Liver (tissue), 3 donors: Measurements from ENCODE around the gene STYX.

Source experiments
- EGR1 ChIP-seq, 2 donors: IDR thresholded peaks; 2 replicates each; pipeline ENCODE4 v1.6.1; 2016 to 2018; ENCODE audit warnings: antibody characterized with exemption in 2 of 2, low read depth in 2 of 2
- FOXA1 ChIP-seq: IDR thresholded peaks from 2 replicates; pipeline ENCODE4 v1.6.1; 2016; ENCODE audit warnings: antibody characterized with exemption
- GABPA ChIP-seq, 2 donors: IDR thresholded peaks in 1 of 2; conservative IDR thresholded peaks in 1 of 2; 2 replicates each; pipeline ENCODE4 v1.6.1; 2016; ENCODE audit warnings: antibody characterized with exemption in 2 of 2, mild to moderate bottlenecking in 1 of 2, moderate library complexity in 1 of 2
- JUND ChIP-seq, 2 donors: IDR thresholded peaks; 2 replicates each; pipeline ENCODE4 v1.6.1; 2016; ENCODE audit warnings: antibody characterized with exemption in 2 of 2
- RAD21 ChIP-seq, 2 donors: IDR thresholded peaks; 2 replicates each; pipeline ENCODE4 v1.6.1; 2016; ENCODE audit warnings: antibody characterized with exemption in 2 of 2, mild to moderate bottlenecking in 2 of 2
- RXRA ChIP-seq, 2 donors: IDR thresholded peaks; 2 replicates each; pipeline ENCODE4 v1.6.1; 2017 to 2018; ENCODE audit warnings: antibody characterized with exemption in 2 of 2, mild to moderate bottlenecking in 1 of 2
- SP1 ChIP-seq: IDR thresholded peaks from 2 replicates; pipeline ENCODE4 v1.6.1; 2018; ENCODE audit warnings: antibody characterized with exemption, mild to moderate bottlenecking
- TAF1 ChIP-seq: conservative IDR thresholded peaks from 2 replicates; pipeline ENCODE4 v1.6.1; 2016; ENCODE audit warnings: antibody characterized with exemption, mild to moderate bottlenecking
- TF ChIP-seq, protein P1 (sequence below): IDR thresholded peaks from 2 replicates; pipeline ENCODE4 v1.6.1; 2016; ENCODE audit warnings: antibody characterized with exemption
- TF ChIP-seq, protein P2 (sequence below): fragments of 150-350 bp; IDR thresholded peaks from 2 replicates; pipeline ENCODE4 v1.5.1; 2017; ENCODE audit warnings: improper control_type of control experiment, low read depth, low read length; ENCODE audit not compliant: missing input control
- TF ChIP-seq, protein P3 (sequence below): IDR thresholded peaks from 2 replicates; pipeline ENCODE4 v1.6.1; 2016; ENCODE audit warnings: antibody characterized with exemption, mild to moderate bottlenecking
- TF ChIP-seq, protein P4 (sequence below): IDR thresholded peaks from 2 replicates; pipeline ENCODE4 v1.6.1; 2016; ENCODE audit warnings: antibody characterized with exemption
- donor health status: healthy.
- donor health status: healthy.

DNA sequence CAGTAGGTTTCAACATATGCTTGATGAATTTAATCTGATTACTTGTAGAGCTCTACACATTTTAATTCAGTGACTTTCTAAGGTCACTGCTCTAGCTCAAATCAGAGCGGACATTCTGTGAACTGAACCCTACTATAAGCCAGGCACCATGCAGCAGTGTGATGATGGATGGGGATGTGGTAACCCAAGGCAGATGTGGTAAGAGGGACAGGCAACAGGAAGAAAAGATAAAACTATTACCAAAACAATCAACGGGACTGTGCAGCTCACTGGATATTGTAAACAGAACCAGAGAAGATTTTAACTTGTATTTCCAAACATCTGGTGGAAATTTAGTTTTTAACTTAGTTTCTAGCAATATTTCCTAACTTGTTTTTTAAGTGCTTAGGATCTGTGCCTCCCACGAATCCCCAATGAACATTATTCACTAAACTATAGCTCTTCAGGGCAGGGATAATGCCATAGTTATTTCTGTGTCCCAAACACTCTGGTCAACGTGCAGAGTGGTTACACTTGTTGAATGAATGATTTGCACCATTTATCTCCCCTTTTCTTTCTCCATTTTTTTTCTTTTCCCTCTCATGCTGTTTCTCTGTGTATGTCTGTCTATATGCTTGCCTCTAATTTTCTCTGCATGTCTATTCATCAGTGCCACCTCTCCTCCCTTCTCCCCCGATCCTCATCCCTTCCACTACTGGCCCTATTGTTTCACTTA, 37.6 kb upstream of the STYX start:
- TF ChIP-seq, protein P1, sequence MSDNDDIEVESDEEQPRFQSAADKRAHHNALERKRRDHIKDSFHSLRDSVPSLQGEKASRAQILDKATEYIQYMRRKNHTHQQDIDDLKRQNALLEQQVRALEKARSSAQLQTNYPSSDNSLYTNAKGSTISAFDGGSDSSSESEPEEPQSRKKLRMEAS, result no peak
- TF ChIP-seq, protein P2, sequence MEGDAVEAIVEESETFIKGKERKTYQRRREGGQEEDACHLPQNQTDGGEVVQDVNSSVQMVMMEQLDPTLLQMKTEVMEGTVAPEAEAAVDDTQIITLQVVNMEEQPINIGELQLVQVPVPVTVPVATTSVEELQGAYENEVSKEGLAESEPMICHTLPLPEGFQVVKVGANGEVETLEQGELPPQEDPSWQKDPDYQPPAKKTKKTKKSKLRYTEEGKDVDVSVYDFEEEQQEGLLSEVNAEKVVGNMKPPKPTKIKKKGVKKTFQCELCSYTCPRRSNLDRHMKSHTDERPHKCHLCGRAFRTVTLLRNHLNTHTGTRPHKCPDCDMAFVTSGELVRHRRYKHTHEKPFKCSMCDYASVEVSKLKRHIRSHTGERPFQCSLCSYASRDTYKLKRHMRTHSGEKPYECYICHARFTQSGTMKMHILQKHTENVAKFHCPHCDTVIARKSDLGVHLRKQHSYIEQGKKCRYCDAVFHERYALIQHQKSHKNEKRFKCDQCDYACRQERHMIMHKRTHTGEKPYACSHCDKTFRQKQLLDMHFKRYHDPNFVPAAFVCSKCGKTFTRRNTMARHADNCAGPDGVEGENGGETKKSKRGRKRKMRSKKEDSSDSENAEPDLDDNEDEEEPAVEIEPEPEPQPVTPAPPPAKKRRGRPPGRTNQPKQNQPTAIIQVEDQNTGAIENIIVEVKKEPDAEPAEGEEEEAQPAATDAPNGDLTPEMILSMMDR, result no peak
- TF ChIP-seq JUND (IDR thresholded peaks at IDR 0.05), result no peak
- no peak for TF ChIP-seq RAD21 (IDR thresholded peaks at IDR 0.05)
- TF ChIP-seq, protein P3, sequence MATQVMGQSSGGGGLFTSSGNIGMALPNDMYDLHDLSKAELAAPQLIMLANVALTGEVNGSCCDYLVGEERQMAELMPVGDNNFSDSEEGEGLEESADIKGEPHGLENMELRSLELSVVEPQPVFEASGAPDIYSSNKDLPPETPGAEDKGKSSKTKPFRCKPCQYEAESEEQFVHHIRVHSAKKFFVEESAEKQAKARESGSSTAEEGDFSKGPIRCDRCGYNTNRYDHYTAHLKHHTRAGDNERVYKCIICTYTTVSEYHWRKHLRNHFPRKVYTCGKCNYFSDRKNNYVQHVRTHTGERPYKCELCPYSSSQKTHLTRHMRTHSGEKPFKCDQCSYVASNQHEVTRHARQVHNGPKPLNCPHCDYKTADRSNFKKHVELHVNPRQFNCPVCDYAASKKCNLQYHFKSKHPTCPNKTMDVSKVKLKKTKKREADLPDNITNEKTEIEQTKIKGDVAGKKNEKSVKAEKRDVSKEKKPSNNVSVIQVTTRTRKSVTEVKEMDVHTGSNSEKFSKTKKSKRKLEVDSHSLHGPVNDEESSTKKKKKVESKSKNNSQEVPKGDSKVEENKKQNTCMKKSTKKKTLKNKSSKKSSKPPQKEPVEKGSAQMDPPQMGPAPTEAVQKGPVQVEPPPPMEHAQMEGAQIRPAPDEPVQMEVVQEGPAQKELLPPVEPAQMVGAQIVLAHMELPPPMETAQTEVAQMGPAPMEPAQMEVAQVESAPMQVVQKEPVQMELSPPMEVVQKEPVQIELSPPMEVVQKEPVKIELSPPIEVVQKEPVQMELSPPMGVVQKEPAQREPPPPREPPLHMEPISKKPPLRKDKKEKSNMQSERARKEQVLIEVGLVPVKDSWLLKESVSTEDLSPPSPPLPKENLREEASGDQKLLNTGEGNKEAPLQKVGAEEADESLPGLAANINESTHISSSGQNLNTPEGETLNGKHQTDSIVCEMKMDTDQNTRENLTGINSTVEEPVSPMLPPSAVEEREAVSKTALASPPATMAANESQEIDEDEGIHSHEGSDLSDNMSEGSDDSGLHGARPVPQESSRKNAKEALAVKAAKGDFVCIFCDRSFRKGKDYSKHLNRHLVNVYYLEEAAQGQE, result no peak
- TF ChIP-seq, protein P4, sequence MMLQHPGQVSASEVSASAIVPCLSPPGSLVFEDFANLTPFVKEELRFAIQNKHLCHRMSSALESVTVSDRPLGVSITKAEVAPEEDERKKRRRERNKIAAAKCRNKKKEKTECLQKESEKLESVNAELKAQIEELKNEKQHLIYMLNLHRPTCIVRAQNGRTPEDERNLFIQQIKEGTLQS, result no peak
- TF ChIP-seq SP1, result no peak
- no peak for TF ChIP-seq TAF1
- TF ChIP-seq EGR1 (IDR thresholded peaks at IDR 0.05; ENCODE audit: low read depth in 2 of 2), result no peak
- TF ChIP-seq FOXA1, result no peak
- TF ChIP-seq GABPA (IDR thresholded peaks at IDR 0.05 in 1 of 2, conservative IDR thresholded peaks at IDR 0.05 in 1 of 2), result no peak
- TF ChIP-seq RXRA (IDR thresholded peaks at IDR 0.05), result no peak
